ENCODE measurements around the gene ARHGEF2.

DNA sequence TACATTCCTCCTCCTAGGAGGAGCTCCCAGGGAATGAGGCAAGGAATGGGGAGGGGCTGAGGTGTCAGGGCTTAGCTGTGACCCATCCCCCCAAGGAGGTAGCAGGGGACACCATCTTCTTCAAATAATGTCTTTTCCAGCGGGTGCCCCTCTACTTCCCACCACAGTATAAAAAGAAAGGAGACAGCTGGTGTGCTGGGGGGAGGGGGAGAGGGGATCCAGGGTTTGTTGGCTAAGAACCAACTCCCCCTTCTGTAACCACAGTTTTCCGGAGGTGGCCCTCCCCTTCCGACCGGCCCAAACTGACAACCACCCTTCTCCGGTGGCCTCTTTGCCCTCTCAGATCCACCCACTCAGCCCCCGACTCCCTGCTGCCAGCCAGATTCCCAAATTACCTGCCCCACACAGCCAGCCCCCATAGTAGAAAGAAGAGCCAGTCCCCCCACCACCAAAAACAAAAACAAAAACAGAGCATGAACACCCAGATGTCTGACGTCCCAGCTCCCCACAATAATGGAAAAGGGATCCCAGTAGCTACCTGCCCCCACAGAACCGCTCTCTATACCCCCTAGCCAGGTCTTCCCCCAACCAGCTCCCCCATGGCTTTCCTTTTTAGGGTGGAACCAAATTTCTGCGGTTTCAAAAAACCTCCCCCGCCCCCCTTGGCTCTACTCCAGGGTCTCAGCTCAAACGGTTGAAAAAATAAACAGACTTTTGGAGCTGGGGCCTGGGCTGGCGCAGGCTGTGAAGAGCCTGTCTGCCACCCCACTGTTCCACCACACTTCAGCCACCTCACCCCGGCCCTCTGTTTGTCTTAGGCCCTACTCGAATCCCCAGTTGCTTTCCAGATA is 2.1 kb downstream of the ARHGEF2 start:
- TF ChIP-seq, protein P1, sequence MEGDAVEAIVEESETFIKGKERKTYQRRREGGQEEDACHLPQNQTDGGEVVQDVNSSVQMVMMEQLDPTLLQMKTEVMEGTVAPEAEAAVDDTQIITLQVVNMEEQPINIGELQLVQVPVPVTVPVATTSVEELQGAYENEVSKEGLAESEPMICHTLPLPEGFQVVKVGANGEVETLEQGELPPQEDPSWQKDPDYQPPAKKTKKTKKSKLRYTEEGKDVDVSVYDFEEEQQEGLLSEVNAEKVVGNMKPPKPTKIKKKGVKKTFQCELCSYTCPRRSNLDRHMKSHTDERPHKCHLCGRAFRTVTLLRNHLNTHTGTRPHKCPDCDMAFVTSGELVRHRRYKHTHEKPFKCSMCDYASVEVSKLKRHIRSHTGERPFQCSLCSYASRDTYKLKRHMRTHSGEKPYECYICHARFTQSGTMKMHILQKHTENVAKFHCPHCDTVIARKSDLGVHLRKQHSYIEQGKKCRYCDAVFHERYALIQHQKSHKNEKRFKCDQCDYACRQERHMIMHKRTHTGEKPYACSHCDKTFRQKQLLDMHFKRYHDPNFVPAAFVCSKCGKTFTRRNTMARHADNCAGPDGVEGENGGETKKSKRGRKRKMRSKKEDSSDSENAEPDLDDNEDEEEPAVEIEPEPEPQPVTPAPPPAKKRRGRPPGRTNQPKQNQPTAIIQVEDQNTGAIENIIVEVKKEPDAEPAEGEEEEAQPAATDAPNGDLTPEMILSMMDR (IDR thresholded peaks at IDR 0.05; ENCODE audit: low read depth, low read length, poor library complexity, severe bottlenecking), result no peak
- no peak for TF ChIP-seq EZH2phosphoT487 (IDR thresholded peaks at IDR 0.05; ENCODE audit: borderline replicate concordance, low read length)
